Astrocyte of the spinal cord (primary cell): ENCODE data around the gene USP47.

Experiments used
- DNase-seq: peaks from one replicate; pipeline ENCODE4 v3.0.0; 2011; ENCODE audit warnings: low read depth, low spot score
- H3K4me3 ChIP-seq: 2 replicates; pipeline ENCODE4 v1.5.1; 2011; ENCODE audit warnings: low read depth, mild to moderate bottlenecking, low read length, moderate library complexity
- in situ Hi-C: cut with HindIII; loops from 2 replicates; pipeline ENCODE4 v1.10.0; 2017; ENCODE audit warnings: low sequenced_read_pairs
- TF ChIP-seq, protein P1 (sequence below): IDR thresholded peaks from 2 replicates; pipeline ENCODE4 v1.5.1; 2012; ENCODE audit warnings: low read depth, mild to moderate bottlenecking, low read length, inconsistent platforms

USP47 gene

DNA sequence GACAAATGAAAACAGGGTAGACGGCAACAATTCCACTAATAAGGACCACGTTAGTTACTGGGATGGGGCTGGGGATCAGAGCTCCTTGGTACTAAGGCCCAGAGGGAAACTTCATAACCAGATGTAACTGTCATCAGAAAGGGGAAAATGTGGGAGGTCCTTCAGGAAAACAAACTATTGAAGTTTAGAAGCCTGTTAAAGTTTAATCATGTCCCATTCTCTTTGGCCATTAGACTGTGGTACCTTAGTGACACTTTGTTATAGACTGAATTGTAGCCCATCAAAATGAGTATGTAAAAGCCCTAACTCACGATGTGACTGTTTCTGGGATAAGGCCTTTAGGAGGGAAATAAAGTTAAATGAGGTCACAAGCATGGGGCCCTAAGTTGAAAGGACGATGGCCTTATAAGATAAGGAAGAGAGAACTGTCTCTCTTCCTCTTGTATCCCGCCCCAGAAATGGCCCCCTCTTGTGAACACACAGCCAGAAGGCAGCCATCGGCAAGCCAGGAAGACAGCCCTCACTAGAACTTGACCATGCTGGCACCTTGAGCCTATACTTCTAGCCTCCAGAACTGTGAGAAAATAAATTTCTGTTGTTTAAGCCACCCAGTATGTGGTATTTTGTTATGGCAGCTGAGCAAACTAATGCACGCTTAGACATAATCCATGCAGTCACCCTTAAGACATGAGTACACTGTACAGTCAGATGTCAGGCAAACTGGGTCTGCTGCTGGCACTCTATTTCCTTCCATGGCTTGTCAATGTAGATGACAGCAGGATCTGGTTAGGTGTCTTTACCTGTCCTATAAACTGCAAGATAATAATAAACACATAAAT, 26.9 kb upstream of the USP47 start:
- no peak overlapping the region for H3K4me3 ChIP-seq
- TF ChIP-seq, protein P1, sequence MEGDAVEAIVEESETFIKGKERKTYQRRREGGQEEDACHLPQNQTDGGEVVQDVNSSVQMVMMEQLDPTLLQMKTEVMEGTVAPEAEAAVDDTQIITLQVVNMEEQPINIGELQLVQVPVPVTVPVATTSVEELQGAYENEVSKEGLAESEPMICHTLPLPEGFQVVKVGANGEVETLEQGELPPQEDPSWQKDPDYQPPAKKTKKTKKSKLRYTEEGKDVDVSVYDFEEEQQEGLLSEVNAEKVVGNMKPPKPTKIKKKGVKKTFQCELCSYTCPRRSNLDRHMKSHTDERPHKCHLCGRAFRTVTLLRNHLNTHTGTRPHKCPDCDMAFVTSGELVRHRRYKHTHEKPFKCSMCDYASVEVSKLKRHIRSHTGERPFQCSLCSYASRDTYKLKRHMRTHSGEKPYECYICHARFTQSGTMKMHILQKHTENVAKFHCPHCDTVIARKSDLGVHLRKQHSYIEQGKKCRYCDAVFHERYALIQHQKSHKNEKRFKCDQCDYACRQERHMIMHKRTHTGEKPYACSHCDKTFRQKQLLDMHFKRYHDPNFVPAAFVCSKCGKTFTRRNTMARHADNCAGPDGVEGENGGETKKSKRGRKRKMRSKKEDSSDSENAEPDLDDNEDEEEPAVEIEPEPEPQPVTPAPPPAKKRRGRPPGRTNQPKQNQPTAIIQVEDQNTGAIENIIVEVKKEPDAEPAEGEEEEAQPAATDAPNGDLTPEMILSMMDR, result no peak
- in situ Hi-C loops, result no loop called here
- DNase-seq, result no peak

DNA sequence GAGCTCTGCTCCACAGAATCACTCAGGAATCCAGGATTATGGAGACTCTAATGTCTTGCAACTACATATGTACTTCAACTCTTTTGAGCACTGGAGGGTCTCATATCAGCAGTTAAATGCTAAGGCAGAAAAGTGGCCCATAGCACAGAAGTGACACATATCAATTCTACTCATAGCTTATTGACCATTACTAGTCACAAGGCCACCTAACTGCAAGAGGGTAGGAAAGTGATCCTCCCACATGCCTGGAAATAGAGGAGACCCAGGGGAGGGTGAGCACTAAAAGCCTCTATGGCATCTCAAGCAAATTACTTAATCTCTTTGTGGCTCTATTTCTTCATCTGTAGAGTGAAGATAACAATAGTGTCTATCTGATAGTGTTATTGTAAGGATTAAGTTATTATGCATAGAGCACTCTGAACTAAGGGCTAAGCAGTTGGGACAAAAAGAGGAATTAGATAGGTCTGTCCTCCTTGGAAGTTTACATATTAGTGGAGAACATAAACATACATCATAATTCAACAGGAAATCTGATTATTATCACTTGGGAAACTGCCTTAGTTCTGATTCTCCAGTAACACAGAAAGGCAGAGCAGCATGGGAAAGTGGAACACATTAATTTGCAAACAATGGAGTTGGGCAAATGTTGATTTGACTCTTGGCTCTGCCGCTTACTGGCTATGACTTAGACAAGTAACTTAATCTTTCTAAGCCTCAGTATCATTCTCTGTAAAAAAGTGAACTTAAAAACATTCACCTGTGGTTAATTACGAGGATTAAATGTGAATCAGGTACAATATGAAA, 25.1 kb upstream of the USP47 start:
- no peak overlapping the region for H3K4me3 ChIP-seq
- TF ChIP-seq, protein P1, result no peak
- in situ Hi-C loops, result no loop called here
- DNase-seq, result no peak

DNA sequence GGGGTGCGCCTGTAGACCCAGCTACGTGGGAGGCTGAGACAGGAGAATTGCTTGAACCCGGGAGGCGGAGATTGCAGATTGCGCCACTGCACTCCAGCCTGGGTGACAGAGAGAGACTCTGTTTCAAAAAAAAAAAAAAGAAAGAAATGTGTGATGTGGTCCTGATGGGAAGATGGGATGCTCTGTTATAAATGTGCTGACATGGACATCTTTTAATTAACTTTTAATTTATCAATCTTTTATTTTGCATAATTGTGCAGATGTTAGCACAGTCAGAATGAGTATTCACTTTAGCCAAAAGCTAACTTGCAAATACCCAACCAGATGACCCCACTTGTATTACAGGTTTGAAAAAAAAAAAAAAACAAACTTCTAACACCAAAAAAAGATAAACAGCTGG, 23.8 kb upstream of the USP47 start:
- no peak for DNase-seq
- TF ChIP-seq, protein P1, result no peak
- in situ Hi-C loops, result no loop called here
- H3K4me3 ChIP-seq, result no peak overlapping the region

DNA sequence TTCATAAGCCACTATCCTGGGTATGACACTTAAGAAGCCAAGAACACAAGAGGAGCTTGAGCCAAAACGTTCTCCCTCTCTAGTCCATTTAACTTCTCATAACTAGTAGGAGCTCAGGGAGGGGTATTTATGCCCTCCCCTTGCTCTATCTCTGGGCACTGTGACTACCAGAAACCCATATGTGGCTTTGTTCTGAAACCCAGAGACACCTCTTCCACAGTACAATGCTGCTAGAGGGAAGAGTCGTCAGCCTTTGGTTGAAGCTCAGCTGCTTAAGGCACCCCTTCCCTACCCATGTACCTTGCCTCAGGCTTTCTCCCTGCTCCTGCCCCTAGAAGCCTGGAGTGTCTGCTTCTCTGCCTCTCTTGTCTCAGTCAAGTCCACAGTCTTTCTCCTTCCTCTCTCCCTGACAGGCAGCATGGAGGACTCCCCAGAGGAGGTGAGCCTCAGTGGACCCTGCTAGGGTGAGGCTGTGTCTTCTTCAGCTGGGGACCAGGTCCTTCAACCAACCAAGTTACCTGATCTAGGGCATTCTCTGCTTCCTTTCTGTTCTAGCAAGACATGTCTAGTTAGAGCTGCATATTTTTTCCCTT, 23.1 kb upstream of the USP47 start:
- in situ Hi-C loops, result no loop called here

DNA sequence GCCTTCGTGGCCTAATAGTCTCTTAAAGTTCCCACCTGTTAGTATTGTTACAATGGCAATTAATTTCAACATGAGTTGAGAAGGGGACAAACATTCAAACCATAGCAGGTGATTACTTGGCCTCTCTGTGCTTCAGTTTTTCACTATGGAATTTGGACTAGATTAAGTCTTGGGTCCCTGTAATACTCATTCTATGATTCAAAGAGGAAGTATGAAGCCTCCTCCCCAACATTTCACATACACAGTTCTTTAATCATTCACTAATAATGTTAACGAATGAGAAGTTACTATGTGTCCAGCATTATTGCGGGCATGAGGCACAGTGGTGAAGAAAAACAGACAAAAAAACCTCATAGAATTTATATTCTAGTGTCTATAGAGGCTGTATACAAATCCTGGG, 19.9 kb upstream of the USP47 start:
- in situ Hi-C loops, result no loop called here

More for the DNA sequence above, 23.1 kb upstream of the USP47 start:
- no peak for DNase-seq
- TF ChIP-seq, protein P1, result no peak
- no peak overlapping the region for H3K4me3 ChIP-seq

DNA sequence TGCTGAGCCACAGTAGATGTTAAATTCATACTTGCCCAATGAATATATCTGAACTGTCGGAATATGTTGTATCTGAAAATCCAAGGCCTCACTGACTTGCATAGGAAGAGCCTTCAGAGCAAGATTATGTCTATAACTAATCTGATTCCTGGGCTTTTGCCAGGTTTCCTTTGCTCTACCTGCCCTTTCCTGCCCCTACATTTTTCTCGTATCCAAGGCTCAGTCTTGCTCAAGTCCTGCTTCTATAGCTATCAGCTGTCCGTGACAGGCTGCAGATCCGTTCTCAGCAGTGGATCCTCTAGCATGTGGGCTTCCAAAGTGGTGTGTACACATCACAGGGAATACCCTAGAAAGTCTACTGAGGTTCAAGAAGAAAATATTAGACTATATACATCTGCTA, 18.8 kb upstream of the USP47 start:
- in situ Hi-C loops, result no loop called here
- TF ChIP-seq, protein P1, result no peak
- no peak for DNase-seq
- H3K4me3 ChIP-seq, result no peak overlapping the region

More for the DNA sequence above, 19.9 kb upstream of the USP47 start:
- H3K4me3 ChIP-seq, result no peak overlapping the region
- DNase-seq, result no peak
- TF ChIP-seq, protein P1, result no peak
